Measurements from ENCODE around the gene SUPV3L1.

Gene SUPV3L1

GRCh38 chr10:69208761-69209160 lies 28.7 kb downstream of the SUPV3L1 start:
- DNase-seq = peak; percentile 59

DNA sequence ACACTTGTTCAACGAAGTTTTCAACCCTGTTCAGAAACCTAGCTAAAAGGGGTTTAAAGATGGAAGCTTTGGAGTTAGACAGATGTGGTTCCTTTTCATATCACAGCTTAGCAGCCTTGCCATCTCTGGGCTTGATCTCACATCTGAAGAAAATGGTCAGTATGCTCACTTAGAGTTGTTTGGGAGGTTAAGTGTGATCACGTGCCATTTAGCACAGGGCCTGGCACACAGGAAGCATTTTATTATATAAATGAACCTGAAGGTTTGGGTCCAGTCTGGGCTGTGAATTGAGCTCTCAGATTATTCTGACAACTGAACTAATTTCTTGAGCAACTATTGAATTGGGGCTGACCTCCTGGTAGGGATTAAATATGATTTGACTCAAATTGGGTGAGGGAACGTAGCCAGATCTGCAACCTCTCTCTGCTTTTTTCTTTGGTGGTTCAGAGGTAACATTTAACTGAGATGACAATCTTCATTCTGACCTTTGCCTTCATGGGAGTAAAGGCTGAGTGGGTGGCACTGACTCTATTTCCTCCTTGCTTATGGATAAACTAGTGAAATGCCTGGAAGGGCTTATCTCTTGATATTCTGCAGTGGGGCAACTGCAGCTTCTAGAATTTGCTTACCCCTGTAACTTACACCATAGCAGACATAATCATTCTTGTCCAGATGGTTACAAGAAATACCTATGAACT lies 29.9 kb downstream of the SUPV3L1 start:
- peak; percentile 47 for DNase-seq

DNA sequence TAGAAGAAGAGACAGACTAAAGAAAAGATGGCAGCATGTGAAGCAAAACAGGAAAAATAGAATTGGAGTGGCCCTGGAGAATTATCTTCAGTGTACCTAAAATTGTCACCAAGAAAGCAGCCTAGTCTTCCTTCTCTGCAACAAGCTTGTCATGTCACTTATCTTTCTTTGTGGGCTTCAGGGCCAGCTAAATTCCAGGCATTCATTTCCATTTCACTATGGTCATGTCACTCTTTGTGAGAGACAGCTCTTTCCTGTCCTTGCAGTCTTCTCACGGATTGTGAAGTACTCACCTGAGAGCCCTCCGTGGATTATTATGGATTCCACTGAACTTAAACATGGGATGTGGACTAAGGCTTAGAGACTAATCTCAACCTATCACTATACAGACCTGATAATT lies 31.1 kb downstream of the SUPV3L1 start:
- no peak for DNase-seq

DNA sequence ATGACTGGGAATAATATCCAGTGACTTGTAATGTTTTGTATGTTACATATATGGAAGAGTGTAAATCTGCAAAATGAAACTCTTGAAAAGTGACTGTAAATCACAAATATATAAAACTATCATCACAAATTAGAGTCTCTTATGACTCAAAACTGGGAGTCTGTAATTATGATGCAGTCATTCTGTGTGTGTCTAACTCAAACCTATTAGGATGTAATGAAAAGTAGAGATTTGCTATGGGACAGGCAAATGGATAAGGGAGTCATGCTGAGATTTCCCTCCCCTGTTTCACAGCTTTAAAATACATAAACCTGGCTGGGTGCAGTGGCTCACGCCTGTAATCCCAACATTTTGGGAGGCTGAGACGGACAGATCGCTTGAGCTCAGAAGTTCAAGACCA lies 31.5 kb downstream of the SUPV3L1 start:
- no peak for DNase-seq

DNA sequence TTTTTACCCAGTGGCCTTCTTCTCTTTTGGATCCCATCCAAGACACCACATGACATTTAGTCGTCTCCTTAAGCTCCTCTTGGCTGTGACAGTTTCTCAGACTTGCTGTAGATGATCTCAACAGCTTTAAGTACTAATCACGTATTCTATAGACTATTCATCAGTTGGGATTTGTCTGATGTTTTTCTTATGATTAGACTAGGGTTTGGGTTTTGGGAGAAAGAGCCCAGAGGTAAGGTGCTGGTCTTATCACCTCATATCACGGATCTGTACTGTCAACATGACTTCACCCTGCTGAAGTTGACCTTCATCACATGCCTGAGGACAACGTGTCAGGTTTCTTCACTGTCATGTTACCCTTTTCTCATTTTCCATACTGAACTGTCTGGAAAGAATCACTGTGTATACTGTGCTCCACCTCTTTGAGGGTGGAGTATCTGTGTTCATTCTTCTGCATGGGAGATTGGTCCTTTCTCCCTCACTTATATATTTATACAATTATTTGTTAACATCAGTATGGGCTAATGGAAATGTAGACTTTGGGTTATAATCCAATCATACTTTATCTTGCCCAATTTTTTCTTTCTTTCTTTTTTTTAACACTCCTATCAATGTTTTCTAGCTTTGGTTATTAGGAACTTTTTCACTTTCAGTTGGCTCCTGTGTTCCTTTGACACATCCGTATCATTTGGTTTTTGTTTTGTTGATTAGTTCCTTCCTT lies 33.7 kb downstream of the SUPV3L1 start:
- DNase-seq = peak; percentile 71

GRCh38 chr10:69214666-69215131 lies 34.7 kb downstream of the SUPV3L1 start:
- peak; percentile 85 for DNase-seq

GRCh38 chr10:69215405-69216171 lies 35.6 kb downstream of the SUPV3L1 start:
- peak; percentile 37 for DNase-seq

DNA sequence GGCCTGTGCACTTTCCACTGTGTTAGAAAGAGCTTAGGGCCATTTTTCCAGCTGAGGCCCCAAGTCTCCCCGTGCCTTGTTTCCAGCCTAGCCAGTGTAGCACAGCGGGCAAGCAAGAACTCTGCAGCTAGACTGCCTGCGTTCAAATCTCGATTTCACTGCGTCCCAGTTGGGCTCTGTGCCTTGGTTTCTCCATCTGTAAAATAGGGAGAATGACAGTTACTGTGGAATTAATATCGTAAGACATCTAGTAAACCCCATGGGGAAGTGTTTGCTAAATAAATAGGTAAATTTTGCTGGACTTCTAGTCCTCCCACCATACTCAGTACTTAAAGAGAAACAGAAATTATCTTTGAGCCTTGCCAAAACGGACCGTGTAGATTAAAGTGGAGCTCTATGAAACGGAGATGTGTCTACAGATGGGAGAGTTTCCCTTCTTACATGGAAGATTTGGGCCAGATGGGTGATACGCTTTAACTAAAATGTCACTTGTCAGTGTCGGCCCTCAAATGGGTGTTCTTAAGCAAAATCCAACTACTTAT lies 36.6 kb downstream of the SUPV3L1 start:
- no peak for DNase-seq

GRCh38 chr10:69217119-69217754 lies 37.2 kb downstream of the SUPV3L1 start:
- DNase-seq = peak; percentile 91

- no peak for DNase-seq
These were observed 38.8 kb downstream of the SUPV3L1 start for GRCh38 chr10:69218831-69219230.

DNA sequence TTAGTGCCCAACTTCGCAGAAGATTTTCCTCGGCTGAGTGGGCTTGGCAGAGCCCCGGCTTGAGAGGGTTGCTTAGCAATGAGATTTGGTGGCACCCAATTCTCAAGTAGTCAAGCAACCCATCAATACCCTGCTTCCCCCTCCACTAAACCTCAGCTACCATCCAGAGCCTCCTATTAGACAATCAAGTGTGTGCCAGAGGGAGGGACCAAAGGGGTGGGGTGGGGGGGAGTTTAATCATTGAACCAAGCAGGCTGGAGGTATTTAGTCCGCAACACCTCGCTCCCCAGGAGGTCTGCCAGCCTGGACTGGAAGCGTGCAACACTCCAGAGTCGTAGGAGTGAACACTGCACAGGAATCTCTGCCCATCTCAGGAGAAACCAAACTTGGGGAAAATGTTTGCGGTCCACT lies 40.0 kb downstream of the SUPV3L1 start, which contains the start of gene HKDC1:
TSS of gene HKDC1 (plus strand) at position 292 of the 411 bp plus-strand sequence. CDS start at position 396, 104 bp downstream.
- DNase-seq = no peak

DNA sequence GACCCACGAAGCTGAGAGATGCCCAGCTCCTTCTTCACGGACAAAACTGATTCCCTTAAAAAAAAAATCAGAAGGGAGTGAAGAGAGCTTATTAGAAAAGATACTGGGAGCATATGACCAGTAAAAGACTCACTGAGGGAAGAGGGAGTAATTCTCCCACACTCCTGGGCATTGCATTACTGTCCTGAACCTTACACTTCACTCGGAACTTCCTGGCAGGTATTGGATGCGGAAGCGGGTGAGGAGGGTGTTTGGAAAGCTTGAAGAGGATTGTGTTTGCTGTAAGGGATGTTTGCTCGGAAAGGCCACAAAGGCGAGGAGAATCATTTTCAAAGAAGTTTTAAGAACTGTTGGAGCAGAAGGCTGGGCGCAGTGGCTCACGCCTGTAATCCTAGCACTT lies 40.5 kb downstream of the SUPV3L1 start:
- DNase-seq = no peak

- peak; percentile 63 for DNase-seq
These were observed 42.4 kb downstream of the SUPV3L1 start for GRCh38 chr10:69222157-69223027.

- DNase-seq = no peak
These were observed 43.0 kb downstream of the SUPV3L1 start for GRCh38 chr10:69223028-69223342.

DNA sequence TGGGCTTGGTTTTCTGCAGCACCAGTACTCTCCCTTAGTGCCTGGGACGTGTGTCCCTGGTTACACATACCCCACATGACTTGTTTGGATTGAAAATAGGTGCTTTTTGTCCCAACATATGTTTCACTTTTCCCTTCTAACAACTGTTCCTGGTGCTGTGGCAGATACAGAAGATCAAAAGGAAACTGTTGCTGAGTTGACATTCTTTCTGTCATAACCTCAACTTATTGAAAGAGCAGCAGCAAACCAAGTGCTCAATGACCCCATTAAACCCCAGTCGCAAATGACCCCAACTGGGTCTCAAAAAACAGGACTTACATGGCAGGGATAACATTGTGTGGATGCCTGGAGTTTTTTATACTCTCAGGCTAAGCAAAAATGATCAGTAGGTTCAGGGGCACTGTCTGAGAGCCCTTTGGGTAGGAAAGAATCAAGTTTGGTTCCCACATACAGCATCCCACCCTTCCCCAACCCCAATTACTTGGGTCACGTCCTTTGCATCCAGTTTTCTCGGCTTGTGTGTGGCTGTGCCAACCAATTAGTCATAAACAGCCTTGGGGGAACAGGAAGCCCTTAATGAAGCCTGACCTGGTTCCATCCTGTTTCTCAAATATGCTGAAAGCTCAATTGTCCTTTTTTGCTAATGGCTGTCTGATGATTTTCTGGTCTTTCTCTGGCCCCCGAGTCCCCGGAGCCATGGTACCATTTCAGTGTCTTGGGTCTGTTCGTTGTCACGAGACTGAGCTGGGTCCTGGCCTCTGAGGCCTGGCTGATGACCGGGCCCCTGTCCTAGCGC lies 45.0 kb downstream of the SUPV3L1 start:
- no peak for DNase-seq

- no peak for DNase-seq
These were observed 45.6 kb downstream of the SUPV3L1 start for GRCh38 chr10:69225681-69226080.

DNA sequence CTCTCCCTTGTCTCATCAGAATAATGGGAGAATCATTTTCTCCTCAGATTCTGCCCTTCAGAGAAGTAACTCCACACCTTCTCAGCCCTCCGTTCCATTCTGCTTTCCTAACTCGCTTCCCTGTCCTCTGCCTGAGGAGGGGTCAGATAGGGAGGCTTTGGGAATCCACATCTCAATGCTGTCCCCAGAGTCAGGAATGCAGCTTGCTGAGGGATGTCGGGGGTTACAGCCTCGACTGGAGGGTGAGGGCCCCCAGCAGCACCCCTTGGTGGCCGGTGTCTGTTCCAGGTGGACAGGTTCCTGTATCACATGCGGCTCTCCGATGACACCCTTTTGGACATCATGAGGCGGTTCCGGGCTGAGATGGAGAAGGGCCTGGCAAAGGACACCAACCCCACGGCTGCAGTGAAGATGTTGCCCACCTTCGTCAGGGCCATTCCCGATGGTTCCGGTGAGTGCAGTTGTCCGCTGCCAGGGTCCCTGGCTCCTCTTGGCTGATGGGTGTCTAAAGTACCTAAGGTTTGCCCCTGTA lies 47.0 kb downstream of the SUPV3L1 start:
- no peak for DNase-seq

DNA sequence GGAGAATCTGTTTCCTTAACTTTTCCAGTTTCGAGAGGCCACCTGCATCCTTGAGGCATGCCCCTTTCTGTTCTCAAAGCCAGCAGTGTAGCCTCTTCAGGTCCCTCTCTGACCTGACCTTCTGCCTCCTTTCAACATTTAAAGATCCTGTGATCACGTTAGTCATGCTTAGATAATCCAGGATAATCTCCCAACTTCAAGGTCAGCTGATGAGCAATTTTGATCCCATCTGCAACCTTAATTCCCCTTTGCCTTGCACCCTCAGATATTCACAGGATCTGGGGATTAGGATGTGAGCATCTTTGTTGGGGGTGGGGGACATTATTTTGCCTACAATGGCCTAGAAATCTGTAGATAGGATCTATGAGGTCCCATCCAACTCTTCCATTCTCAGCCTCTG lies 48.1 kb downstream of the SUPV3L1 start:
- DNase-seq = no peak

GRCh38 chr10:69229616-69229916 lies 49.5 kb downstream of the SUPV3L1 start:
- DNase-seq = peak; percentile 34

GRCh38 chr10:69230128-69230527 lies 50.1 kb downstream of the SUPV3L1 start:
- no peak for DNase-seq

- no peak for DNase-seq
These were observed 52.2 kb downstream of the SUPV3L1 start for GRCh38 chr10:69232252-69232651.

Measured in suppressor macrophage treated with lipopolysaccharide for 4 hours (primary cell).